ENCODE results near the gene ID3.

Gene ID3

DNA sequence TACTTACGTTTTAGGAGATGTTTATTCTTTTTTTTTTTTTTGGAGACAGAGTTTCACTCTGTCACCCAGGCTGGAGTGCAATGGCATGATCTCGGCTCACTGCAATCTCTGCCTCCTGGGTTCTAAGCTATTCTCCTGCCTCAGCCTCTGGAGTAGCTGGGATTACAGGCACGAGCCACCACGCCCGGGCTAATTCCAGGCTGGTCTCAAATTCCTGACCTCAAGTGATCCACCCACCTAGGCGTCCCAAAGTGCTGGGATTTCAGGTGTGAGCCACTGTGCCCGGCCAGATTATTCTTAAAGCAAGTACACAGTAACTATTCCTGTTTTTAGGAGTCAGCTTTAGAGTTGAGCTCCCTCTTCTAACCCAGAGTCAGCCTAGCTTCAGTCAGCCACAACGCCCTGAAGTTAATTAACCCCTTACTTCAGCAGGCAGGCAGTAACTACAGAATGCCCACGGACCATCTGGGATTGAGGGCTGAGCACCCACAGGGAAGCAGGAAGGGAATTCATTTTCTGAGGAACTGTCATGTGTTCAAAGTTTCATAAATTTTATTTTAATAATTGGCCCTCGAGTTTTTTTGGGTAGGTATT is 5.3 kb upstream of the ID3 start:
- no peak for DNase-seq

DNA sequence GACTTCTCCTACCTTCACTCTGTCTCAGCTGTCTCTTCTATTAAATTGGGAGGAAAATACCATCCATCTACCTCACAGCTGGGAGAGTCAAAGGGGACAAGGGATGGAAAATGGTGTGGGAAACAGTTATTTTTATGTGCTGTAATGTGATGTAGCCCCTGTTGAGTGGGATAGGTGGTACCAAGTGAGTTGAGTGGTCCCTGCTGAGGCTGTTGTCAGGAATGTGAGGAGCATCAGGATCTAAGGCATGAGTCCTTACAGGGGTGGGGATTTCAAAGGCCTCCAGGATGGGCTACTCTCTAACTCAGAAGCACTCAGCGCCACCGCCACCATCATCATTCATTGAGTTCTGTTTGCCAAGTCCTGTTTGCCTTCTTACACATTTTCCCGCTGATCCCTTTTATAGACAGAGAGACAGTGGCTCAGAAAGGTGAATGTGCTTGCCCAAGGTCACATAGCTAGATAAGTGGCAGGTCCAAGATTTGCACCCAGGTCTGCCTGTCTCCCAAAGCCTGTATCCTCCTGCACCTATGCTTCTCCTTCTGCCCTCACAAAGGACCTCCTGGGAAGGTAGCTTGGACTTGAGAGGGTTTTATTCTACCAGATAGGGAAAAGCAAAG is 4.6 kb upstream of the ID3 start:
- no peak for DNase-seq

GRCh38 chr1:23563003-23563402 is 3.7 kb upstream of the ID3 start:
- no peak for DNase-seq

DNA sequence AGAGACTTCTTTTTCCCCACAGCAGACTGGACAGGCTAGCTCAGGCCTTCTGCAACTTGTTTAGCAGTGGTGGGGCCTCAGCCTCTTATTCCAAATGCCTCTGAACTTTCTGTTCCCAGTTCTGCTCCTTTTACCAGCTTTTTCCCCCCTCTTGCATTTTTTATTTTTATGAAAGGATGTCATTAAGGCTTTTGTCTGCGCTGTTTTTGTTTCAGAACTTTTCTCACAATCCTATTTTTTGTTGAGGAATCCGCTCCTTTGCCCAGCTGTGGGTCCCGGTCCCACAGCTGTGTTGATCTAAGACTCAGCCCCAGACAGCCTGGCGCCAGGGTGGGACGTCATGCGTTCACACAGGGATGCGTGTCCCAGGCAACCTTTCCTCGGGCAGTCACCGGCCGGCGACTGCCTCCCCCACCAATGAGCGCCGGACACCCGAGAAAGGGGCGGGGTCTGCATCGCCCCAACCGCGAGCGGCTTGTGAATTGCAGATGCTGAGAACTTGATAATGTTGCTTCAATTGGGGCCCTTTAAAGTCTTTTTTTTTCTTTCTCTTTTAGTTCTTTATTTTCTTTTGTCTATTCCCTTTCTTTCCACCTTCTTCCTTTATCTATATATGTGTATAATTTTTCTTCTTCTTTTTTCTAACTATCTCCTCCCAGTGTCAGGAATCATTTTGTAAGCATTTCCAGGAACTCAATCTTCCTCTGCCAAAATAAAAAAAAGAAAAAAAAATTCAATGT is 3.0 kb upstream of the ID3 start:
- DNase-seq, result peak; percentile 91

DNA sequence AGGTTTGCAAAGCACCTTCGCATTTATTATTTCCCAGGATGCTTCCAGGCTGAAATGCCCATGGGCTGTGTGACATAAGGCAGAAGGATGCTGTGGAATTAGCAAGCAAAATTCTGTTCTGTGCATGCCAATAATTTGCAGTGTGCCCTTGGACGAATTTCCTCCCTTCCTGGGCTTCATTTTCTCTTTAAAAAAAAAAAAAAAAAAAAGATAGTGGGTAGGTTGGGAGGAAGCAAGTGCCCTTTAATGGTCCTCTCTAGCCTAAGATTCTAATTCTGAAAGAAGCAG is 2.5 kb upstream of the ID3 start:
- DNase-seq, result no peak

- DNase-seq, result no peak
These were observed 1.9 kb upstream of the ID3 start for GRCh38 chr1:23561076-23561812.

GRCh38 chr1:23559985-23560741 is 862 bp upstream of the ID3 start:
- no peak for DNase-seq

DNA sequence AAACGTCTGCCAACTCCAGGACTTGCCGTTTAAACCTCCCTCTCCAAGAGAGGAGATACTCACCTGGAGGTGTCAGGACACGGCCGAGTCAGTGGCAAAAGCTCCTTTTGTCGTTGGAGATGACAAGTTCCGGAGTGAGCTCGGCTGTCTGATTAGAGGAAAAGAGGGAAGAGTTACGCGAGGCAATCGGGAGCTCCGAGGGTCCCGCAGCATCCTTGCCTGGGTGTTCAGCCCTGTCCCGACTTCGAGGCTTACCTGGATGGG is 497 bp downstream of the ID3 start:
- DNase-seq, result no peak

GRCh38 chr1:23558140-23558871 is 995 bp downstream of the ID3 start:
- DNase-seq, result no peak

DNA sequence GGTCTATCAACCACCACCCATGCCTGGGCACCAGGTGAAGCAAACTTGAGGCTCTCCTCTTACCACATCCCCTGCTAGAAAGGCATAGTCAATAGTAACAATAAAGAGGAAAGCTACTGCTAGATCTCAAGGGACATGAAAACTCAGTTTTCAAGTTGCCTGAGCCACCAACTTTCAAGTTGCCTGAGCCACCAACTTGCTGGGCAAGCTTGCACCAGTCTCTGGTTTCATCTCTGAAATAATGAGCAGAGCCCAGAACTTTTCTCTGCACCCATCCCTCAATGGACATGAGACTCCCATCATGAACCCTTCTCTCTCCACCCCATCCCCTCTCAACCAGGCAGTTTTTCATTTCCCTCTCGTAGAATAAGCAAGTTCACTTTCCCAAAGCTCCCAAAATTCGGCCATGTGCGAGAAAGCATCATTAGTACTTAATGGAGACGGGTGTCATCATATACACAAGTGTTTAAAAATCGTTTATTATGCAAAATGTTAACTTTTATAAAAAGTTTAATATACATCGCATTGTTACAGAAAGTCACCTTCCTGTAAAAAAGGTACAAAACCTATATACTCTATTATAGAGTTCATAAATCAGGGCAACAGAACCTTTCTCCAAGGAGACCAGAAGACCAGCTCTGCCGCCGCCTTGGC is 1.7 kb downstream of the ID3 start:
- no peak for DNase-seq

- no peak for DNase-seq
These were observed 2.4 kb downstream of the ID3 start for GRCh38 chr1:23556635-23557470.

GRCh38 chr1:23555986-23556634 is 3.2 kb downstream of the ID3 start:
- peak; percentile 36 for DNase-seq

DNA sequence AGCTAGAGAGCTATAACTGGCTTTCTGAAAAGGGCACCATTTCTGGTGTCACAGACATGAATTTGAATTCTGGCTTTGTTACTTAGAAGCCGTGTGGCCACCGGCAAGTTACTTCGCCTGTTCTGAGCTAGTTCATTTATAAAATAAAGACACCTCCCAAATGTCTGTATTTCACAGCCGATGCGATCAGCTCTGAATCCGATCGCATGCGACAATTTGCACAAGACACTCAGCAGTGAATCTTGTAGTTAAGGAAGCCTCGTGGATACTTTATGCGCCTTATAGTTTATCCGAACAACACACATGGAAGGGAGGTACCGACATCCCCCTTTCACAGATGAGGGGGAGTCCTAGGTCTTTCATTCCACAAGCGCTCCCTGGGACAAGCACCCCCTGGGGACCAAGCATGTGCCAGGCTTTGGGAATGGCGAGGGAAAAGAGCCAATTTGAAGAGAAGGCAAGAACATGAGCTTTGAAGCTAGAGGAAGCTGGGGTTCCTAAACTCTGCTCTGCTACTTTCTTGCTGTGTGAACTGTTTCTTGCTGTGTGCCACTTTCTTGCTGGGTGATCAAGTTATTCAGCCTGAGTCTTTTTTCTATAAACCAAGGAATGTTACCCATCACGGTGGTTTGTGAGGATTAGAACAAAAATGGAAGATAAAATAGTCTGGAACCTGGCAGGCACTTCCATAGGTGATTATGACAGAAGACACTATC is 3.9 kb downstream of the ID3 start:
- DNase-seq, result peak; percentile 39

- peak; percentile 92 for DNase-seq
These were observed 4.6 kb downstream of the ID3 start for GRCh38 chr1:23554481-23555269.

DNA sequence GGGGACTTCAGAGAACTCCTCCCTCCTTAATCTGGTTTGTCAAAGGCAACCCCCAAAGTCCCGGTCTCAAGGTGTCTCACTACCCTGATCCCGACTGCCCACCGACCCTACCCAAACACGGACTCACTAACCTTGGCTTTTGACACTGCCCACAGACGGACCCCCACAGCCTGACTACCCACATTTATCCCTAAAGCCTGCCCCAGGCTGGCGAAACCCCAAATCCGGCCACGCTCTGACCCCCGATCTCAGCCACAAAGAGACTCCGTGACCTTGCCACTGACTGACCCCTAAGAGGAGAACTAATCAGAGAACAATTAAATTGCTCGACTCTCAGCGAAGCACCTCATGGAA is 5.2 kb downstream of the ID3 start:
- no peak for DNase-seq

DNA sequence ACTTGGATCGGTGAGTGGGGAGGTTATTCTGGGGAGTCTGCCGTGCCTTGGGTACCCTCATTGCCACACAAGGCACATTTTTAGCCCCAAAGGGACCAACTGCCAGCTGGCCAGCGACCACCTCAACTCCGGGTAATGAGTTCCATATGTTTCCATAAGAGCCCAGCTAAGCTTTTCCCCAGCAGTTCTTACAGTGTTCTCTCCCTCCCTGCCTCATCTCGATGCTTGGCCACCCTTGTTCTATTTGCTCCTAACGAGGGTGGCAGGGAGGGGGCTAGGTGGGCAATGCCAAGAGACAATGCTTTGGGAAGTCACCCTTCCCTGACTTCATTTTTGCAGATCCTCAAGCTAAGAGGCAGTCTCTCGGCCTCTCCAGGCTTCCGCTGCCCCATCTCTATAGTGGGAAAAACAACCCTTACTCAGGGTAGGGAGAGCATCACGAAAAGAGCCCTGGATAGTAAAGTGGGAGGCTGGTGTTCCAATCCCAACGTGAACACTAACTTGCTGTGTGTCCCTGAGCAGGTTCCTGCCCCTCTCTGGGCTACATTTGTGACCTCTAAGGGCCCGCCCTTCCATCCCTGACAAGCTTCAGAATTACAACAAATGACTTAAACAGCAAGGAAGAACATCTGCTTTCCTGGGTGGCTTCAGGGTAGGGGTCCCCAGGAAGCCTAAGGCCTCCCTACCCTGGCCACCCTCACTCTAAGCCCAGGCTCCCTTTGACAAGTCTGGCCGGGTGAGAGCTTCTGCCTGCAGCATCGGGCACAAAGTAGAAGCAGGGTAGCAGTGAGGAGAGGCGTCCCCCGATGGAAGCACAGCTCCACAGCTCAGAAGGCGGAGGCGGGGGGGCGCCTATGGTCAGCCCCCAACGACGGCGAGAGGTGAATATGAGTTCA is 5.8 kb downstream of the ID3 start:
- no peak for DNase-seq

DNA sequence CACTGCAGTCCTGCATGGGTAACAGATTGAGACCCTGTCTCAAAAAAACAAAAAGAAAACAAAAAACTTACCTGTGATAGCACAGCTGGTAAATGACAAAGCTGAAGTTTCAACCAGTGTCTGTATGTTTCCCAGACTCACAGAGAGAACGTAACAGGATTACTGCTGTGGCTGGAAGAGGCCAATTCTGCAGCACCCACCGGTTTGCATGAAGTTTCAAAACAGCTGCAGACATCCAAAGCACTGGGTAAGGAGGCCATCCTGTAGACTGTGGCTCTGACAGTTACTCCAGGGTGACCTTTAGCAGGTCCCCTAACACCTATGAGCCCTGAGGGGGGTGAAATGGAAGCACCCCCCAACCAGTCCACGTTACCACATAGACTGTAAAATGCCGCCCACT is 7.5 kb downstream of the ID3 start:
- no peak for DNase-seq

GRCh38 chr1:23548704-23549143 is 10.6 kb downstream of the ID3 start:
- DNase-seq, result no peak
